ENCODE measurements around the gene ADAM19.

GRCh38 chr5:157574456-157575380, 857 bp downstream of the ADAM19 start:
- TF ChIP-seq TCF7L2 (IDR thresholded peaks at IDR 0.05; ENCODE audit: low read depth, low read length) (no peak), POLR2AphosphoS5 (IDR thresholded peaks at IDR 0.05; ENCODE audit: low read depth, low read length) (no peak)
- TF ChIP-seq, protein P1, sequence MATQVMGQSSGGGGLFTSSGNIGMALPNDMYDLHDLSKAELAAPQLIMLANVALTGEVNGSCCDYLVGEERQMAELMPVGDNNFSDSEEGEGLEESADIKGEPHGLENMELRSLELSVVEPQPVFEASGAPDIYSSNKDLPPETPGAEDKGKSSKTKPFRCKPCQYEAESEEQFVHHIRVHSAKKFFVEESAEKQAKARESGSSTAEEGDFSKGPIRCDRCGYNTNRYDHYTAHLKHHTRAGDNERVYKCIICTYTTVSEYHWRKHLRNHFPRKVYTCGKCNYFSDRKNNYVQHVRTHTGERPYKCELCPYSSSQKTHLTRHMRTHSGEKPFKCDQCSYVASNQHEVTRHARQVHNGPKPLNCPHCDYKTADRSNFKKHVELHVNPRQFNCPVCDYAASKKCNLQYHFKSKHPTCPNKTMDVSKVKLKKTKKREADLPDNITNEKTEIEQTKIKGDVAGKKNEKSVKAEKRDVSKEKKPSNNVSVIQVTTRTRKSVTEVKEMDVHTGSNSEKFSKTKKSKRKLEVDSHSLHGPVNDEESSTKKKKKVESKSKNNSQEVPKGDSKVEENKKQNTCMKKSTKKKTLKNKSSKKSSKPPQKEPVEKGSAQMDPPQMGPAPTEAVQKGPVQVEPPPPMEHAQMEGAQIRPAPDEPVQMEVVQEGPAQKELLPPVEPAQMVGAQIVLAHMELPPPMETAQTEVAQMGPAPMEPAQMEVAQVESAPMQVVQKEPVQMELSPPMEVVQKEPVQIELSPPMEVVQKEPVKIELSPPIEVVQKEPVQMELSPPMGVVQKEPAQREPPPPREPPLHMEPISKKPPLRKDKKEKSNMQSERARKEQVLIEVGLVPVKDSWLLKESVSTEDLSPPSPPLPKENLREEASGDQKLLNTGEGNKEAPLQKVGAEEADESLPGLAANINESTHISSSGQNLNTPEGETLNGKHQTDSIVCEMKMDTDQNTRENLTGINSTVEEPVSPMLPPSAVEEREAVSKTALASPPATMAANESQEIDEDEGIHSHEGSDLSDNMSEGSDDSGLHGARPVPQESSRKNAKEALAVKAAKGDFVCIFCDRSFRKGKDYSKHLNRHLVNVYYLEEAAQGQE (IDR thresholded peaks at IDR 0.05; ENCODE audit: insufficient read depth in 1 of 2, low read depth in 2 of 2, low read length in 1 of 2), result no peak
- TF ChIP-seq, protein P2, sequence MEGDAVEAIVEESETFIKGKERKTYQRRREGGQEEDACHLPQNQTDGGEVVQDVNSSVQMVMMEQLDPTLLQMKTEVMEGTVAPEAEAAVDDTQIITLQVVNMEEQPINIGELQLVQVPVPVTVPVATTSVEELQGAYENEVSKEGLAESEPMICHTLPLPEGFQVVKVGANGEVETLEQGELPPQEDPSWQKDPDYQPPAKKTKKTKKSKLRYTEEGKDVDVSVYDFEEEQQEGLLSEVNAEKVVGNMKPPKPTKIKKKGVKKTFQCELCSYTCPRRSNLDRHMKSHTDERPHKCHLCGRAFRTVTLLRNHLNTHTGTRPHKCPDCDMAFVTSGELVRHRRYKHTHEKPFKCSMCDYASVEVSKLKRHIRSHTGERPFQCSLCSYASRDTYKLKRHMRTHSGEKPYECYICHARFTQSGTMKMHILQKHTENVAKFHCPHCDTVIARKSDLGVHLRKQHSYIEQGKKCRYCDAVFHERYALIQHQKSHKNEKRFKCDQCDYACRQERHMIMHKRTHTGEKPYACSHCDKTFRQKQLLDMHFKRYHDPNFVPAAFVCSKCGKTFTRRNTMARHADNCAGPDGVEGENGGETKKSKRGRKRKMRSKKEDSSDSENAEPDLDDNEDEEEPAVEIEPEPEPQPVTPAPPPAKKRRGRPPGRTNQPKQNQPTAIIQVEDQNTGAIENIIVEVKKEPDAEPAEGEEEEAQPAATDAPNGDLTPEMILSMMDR (IDR thresholded peaks at IDR 0.05), result no peak

Data from Panc1 (cell line).